Dermis microvascular lymphatic vessel endothelial cell (primary cell): Measurements from ENCODE around the gene CRYM. TPM values are rescaled to one million over a fixed set of nuclear protein-coding genes. Genes with fewer than 3 reads are reported as not detected.
A peak's percentile ranks its signal among the peaks of the same experiment; 100 is the strongest.
"Not testable (repeated sequence)": the region's sequence is repeated elsewhere in the genome, so short reads cannot be mapped to it uniquely, and the experiment has no call there.

Experiments
- DNase-seq, 2 donors: peaks; one replicate each; pipeline versions ENCODE4 v3.0.0 to v3.0.0-alpha.2; 2010; ENCODE audit warnings: low read depth in 2 of 2
- total RNA-seq: library from RNA; depleted of rRNA; stranded (reverse); fragments of >200 nt; gene quantifications from 2 replicates; pipeline ENCODE4 v1.2.1, GENCODE V29; 2014

Gene CRYM
- total RNA-seq, 1 donor from 2014 or later: 0.13 TPM

DNA sequence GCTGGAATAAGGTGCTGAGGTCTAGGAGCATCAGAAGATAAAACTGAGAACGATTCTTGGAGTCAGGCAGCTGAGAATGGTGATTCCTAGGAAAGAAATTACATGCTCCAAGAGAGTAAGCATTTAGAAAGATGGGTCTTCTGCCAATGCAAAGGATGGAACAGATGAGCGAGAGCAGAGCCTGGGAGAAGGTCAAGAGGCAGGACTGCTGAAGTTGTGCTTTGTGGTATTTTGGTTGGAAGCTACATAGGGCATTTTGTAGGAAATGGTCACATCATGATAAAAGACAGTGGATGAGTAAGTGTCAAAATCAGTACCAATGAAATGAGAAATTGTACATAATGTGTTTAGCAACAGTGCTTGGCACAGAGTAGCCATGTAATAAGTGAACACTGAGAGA, 1.4 kb upstream of the CRYM start:
- no peak for DNase-seq

DNA sequence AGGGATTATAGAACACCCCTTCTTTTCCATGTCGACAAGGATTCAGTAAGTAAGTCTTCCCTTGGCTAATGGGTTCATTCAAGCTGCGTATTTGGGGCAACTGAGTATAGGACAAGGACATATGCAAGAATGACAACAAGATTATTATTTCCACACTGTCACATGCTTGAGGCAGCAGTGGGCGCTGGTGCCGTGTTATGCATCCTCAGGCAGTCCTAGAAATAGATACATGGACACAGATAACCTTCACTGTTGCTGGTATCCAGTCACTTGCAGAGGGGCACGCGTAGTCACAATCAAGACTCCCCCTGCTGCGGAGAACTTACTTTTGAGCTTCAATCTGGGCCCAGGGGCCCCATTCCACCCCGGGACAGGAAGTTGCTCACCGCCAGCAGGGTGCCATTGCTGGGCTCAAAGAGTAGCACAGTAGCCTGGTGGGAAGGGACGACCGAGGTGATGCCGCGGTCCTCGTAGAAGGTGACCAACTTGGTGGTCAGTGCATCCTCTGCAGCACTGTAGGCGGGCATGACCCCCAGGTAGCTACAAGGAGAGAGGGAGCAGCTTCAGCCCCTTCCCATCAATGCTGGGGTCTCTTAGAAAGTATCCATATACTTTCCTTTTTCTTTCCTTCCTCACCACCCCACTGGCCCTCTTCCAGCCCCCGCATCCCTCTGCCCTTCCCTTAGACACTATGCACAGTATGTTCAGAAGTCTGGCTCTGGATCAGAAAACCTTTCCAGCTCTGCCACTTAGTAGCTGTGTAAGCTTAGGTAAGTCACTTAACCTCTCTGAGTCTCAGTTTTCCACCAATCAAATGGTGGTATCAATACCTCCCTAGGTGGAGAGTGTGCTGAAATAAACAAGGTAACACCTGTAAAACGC, 804 bp downstream of the CRYM start:
- no peak for DNase-seq

DNA sequence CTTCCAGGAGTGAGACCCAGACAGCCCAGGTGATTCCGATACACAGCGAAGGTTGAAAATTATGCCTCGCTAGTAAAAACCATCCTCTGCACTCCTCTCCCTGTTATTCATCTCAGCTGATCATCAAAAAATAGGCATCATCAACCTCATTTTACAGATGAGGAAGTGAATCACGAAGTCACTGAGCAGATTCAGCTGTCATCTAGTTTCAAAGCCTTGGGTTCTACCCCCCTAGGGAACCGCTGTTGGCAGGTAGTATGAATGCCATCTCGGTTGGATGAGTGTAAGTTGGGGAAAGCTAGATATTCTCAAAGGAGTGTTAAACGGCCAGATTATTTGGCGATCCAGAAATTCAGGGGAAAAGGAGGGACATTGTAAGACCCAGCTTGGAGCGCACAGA, 2.0 kb downstream of the CRYM start:
- no peak for DNase-seq

DNA sequence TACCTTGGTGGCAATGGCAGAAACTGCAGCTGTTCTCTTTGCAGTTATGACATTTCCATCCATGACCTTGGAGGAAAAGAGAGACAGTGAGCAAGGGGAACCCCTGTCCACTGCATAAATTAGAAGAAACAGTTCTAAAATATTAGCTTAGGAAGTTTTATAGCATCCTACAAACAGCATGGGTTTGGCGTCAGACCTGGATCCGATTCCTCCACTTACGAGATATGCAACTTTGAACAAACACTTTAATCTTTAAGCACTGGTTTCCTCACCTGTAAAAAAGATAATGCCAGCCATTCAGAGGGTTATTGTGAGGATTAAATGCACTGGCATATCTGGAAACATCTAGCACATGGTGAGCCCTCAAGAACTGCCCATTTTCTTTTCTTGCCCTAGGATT, 2.6 kb downstream of the CRYM start:
- DNase-seq: no peak

DNA sequence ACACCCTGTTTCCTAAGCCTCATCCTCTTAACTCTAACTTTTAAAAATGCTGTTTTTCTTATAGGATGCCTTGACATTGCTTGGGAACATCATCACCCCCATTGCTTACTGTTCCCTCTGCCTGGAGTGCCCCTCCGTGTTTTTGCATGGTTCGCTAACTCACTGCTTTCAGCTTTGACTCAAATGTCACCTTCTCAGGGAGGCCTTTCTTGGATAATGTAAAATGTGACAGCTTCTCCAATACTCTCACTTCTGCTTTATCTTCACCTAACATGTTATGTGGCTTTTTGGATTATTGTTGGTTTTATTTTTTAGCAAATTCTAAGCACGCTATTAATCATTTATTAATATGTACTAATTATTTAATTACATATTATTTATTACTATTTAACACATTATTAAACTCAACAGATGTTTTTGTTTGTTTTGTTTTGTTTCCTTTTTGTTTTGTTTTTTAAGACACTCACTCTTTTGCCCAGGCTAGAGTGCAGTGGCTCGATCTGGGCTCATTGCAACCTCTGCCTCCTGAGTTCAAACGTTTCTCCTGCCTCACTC, 3.8 kb downstream of the CRYM start:
- DNase-seq: no peak

DNA sequence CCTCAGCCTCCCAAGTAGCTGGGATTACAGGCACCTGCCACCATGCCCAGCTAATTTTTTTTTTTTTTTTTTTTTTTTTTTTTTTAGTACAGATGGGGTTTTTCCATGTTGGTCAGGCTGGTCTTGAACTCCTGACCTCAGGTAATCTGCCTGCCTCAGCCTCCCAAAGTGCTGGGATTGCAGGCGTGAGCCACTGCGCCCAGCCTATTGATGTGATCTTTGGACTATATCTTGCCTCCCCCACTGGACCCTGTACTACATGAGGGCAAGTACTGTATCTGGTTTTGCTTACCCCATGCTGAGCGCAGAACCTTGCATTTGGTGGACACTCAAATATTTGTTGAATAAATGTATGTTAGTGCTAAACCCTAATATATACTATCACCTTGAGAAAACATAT, 5.3 kb downstream of the CRYM start:
- not testable (repeated sequence) for DNase-seq

DNA sequence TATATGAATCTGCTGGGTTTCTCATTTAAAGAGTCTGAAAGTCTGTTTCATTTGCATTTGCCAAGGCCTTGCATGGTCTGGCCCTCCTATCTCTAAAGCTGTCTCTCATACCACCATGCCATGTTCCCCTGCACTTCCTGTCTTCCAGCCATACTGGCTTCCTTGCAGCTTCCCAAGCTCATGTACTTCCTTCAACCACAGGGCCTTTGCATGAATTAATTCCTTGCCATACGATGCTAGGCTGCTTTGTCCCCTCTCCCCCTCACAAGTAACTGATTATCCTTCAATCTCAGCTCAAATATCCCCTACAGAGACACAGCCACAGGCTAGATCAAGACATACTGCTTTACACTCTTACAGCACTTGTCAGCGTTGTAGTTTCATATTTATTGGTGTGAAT, 5.8 kb downstream of the CRYM start:
- no peak for DNase-seq

DNA sequence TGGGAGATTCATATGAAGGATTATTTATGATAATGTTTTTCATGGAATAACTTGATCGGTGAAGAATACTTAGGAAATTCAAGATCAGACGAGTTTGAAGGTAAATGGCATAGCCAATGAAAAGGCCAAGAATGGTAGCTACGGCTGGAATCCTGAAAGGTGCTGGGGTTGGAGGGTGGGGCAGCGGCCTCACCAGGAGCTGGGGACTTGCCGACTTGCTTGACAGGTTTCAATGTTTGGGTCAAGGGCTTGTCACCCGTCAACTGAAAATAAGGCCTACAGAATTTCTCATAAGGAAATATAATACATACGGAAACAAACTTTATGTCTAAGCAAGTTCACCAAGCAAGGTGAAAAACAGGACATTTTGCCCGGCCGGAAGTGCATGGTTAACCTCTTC, 9.9 kb downstream of the CRYM start:
- no peak for DNase-seq

DNA sequence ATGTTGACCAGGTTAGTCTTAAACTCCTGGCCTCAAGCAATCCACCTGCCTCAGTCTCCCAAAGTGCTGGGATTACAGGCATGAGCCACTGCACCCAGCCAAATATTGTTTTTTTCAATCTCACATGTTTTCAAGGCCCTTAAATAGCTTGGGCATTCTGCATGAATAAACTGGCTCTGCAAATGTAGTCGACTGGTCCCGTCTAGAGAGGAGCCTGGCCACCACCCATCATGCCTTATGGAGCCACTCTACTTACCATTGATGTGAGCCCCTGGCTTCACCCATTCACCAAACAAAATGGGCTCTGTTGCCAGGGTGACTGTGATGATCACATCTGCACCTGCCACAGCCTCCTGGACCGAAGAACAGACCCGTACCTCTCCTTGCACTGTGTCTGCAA, 10.8 kb downstream of the CRYM start:
- no peak for DNase-seq

DNA sequence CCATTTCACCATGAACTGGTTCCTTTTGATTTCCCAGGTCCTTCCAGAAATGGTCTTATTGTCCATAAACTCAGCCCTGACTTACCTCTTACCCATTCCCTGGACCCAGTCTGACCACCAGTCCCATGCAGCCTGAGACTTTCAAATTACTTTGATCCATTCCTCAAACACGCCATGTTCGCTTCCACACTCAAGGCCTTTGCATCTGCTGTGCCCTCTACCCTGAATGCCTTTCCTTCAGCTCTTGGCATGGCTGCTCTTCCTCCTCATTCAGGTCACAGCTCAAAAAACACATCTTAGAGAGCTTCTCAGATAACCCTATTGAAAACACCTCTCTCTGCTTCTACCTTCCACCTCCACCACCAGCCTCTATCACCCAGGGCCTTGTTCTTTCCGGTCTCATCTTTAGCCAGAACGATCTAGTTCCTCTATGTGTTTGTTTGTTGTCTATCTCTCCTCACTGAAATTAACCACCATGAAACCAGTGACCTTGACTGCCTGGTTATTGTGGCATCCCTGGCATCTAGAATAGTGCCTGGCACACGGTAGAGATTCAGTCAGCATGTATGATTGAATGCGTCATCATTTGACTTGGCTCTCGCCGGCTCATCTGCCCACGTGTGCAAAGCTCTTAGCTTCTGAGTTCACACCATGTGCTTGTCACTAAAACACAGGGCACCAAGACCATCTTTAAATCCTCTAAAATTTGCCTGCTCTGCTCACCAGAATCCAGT, 12.8 kb downstream of the CRYM start:
- no peak for DNase-seq

DNA sequence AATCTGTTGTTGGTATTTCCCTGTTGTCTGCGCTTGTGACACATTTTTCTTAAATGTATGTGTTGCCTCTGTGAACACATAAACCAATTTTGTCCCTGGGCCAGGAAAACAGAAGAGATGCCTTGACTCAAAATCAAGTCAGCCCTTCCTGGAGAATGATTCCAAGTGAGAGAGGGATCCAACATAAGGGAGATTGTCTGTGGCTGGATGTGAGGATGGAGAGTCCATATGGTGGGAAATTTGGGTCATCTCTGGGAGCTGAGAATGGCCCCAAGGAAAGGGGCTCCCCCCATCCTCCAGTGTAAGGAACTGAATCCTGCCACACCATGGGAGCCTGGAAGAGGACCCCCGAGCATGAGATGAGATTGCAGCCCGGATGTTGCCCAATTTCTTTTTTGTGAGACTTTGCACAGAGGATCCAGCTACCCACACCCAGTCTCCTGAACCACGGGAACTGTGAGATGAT, 13.5 kb downstream of the CRYM start:
- DNase-seq: no peak

DNA sequence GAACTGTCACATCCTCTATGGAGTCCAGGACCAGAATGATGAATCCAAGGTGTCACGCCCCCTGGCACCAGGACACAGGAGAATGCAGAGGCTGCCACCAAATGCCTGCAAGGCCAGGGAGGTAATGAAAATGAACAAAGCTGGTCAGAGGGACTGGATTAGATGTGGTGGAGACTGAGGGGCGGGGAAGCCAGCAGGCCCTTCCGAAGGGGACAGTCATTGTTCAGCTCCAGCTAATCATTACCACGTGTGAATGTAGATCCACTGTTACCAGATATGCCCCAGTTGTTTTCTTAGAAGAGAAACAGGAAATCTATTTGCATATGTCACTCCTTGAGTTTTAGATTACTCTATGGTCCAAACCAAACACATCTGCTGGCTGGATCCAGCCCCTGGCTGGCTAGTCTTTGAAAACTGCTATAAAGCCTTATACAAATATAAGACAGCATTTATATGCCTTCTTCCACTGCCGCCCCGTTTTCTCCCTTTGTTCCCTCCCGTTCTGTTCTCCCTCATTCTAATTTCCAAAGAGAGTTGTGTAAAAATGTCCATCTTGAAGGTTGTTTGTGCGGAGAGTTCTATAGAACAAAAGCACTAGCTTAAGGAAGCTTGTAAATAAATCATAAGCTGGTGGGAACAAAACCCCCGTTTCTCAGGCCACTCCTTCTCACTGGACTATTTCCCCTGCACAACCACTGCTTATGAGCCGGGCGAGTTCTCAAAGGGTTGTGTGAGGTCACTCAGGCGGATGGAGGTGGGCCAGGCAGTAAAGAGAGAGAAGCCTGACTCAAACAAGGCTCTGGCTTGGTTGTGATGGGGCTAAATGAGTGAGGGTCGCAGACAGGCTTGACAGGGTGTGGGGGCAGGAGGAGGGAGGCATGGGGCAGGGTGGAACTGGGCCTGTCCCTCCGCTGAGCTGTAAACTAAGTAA, 14.2 kb downstream of the CRYM start:
- DNase-seq: no peak

DNA sequence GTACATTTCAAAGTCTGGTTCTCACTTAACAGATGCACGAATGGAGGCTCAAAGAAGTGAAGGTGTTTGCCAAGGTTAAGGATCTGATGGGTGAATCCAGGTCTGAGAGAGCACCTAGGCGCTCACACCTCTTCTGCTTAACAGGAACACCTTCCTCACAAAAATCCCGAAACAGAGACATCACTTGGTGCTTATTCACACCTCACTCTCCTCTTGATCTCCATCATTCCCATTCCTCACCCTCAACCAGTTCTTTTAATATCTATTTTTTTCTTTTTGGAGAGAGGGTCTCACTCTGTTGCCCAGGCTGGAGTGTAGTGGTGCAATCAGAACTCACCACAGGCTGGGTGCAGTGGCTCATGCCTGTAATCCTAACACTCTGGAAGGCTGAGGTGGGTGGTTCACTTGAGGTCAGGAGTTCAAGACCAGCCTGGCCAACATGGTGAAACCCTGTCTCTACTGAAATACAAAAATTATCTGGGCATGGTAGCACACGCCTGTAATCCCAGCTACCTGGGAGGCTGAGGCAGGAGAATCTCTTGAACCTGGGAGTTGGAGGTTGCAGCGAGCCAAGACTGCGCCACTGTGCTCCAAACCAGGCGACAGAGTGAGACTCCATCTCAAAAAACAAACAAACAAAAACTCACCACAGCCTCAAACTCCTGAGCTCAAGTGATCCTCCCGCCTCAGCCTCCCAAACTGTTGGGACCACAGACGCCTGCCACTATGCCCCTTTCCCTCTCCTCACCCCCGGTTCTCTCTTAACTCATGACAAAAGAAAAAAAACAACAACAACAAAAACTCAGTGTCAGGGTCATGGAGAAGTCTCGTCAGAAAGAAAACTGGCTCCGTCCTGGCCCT, 15.1 kb downstream of the CRYM start:
- no peak for DNase-seq

DNA sequence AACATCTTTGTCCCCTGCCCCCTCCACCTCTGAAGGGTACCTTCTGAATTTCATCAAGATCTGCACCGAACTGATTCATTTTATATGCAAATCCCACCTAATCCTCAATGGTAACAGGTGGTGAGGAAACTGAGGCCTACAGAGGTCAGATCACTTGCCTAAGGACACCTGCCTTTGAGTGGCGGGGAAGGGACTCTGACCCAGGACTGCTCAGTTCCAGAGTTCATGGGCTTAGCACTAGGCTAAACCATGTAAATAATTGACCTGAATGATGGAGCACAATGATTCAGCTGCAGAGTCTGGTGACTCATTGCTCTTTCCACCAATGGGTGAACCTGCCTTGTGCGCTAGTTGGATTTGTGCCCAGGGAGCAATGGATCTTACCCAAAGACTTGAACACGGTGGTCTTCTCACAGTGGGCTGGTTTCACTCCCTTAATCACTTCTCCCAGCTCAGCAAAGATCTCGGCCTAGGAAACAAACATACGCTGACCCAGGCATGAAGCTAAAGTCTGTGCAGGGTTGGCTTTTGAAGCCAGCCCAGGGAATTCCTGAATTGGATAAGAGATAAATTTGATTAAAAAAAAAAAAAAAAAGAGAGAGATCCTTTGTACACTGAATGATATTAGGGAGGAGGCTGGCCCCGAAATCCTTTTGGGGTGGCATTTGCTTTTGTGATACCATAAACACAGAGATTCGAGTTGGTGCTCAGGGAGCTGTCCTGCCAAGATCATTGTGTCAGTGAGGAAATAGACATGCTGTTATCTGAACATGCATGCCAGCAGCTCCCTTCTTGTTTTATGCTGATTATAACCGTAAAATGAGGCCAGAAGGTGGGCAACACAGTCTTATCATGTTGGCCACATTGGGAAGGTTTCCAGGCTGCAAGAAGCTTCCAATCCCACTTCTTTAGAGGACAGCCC, 17.0 kb downstream of the CRYM start:
- peak in 1 of 2 donors; percentile 51 for DNase-seq

DNA sequence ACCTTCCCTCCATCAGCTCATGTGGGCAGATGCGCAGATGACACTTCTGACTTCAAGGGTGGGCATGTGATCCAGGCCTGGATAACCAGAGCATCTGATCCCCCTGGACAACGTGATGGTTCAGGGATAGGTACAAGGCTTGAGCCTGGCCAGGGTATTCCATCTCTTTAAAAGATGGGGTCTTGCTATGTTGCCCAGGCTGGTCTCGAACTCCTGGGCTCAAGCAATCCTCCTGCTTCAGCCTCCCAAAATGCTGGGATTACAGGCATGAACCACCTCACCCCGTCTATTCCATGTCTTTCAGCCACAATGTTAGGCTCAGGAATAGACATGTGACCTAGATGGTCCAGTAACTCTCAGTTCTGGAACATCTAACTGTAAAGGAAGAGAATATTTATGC, 20.8 kb downstream of the CRYM start:
- DNase-seq: no peak

DNA sequence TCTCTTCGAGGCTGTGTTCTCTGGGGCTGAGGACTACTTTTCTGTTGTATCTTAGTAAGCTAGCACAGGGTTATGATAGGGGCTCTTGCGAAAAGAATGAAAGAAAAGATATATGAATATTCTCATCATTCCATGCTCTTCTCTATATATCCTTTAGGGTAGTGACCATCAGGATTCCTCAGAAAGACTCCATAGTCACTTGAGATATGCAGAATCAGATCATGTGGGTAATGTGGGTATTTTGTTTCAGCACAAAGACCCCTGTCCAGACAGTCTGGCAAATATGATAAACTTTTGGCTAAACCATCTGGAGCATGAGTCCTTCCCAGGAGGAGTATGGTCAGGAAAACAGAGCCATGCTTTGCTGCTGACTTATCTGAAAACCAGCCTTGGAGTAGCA, 21.5 kb downstream of the CRYM start:
- no peak for DNase-seq

DNA sequence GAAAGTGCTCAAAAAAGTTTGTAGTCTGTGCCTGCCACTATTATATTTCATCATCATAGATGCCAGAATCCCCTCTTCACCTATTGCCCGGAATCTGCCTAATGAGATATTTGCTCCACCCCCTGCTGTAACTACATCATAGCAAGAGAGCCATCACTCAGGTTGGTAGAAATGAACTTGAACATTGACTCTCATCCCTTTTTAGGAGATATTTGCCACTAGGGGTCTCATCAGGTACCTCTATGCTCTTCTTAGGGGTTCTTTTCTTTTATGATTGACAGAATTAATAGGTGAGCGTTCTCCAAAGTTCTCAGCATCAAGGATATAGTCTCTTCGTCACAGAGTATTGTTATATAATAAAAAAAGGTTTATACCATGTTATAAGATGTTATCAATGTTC, 24.6 kb downstream of the CRYM start:
- no peak for DNase-seq

DNA sequence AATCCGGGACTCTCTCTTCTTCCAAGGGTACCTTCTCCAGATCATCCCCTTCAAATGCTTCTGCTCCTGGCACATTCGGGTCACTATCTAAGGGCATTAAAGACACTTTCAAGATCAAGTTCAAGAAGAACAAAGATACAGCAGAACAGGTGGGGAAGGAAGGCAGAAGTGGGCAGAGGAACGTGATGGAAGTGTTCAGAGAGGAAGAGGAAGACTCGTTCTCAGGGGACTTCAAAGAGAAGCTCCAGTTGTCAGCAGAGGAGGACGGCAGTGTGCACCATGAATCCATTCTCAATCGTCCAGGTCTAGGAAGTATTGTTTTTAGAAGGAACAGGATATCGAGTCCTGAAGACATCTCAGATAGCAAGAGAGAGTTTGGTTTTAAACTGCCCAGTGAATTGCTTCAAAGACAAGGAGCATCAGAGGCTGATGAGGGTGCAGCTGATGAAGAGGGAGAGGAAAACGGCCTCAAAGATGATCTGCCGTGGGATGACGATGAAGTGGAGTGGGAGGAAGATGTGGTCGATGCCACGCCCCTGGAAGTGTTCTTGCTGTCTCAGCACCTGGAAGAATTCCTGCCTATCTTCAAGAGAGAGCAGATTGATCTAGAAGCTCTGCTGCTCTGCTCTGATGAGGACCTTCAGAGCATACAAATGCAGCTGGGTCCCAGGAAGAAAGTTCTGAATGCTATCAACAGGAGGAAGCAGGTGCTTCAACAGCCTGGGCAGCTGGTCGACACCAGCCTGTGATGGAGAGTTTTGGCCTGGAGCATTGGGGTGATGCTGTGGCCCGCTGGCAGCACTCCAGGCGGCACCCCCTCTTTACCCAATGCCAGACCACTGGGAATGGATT, 27.8 kb downstream of the CRYM start:
- no peak for DNase-seq
